K562 (cell line): Measurements from ENCODE around the gene FCGR3A. TPM values are rescaled to one million over a fixed set of nuclear protein-coding genes. Genes with fewer than 3 reads are reported as not detected.
A peak's percentile ranks its signal among the peaks of the same experiment; 100 is the strongest.

Experiments
- ATF3 ChIP-seq, 2 experiments: fragments of 450-650 bp in 1 of 2; sonication (generic) in 1 of 2; formaldehyde crosslinking in 1 of 2; IDR thresholded peaks in 1 of 2; conservative IDR thresholded peaks in 1 of 2; 2 replicates each; pipeline versions ENCODE4 v1.6.1 to v1.8.1; 2016 to 2023; ENCODE audit warnings: mild to moderate bottlenecking in 2 of 2, moderate library complexity in 2 of 2, inconsistent platforms in 1 of 2, missing genetic modification reagents in 1 of 2
- CBX5 ChIP-seq: IDR thresholded peaks from 2 replicates; pipeline ENCODE4 v1.6.1; 2014; ENCODE audit warnings: low read depth, borderline replicate concordance
- CREBBP ChIP-seq: IDR thresholded peaks from one replicate; pipeline ENCODE4 v1.6.1; 2012; ENCODE audit warnings: low read depth, mild to moderate bottlenecking, control low read depth, inconsistent platforms, low read length
- CTBP1 ChIP-seq: fragments of 450-650 bp; IDR thresholded peaks from 2 replicates; pipeline ENCODE4 v1.6.1; 2016; ENCODE audit warnings: borderline replicate concordance
- ELK1 ChIP-seq: sonication (generic); formaldehyde crosslinking; IDR thresholded peaks from 2 replicates; pipeline ENCODE4 v1.8.1; 2022; ENCODE audit warnings: missing genetic modification reagents
- EP400 ChIP-seq: fragments of 450-650 bp; IDR thresholded peaks from 2 replicates; pipeline ENCODE4 v1.6.1; 2017; ENCODE audit warnings: antibody characterized with exemption, mild to moderate bottlenecking, moderate library complexity
- FOS ChIP-seq: IDR thresholded peaks from 3 replicates; pipeline ENCODE4 v1.6.1; 2011; ENCODE audit not compliant: insufficient read length; ENCODE audit errors: extremely low read depth
- KLF1 ChIP-seq: fragments of 450-650 bp; IDR thresholded peaks from 2 replicates; pipeline ENCODE4 v1.6.1; 2016; ENCODE audit warnings: missing genetic modification characterization, missing compliant biosample characterization
- KLF10 ChIP-seq: fragments of 250-450 bp; sonication (Bioruptor Pico); IDR thresholded peaks from 2 replicates; pipeline ENCODE4 v1.6.1; 2021; ENCODE audit warnings: matching md5 sums
- MYBL2 ChIP-seq, 2 experiments: fragments of 450-650 bp in 1 of 2; sonication (generic) in 1 of 2; formaldehyde crosslinking in 1 of 2; IDR thresholded peaks; 2 replicates each; pipeline versions ENCODE4 v1.6.1 to v1.8.1; 2017 to 2022; ENCODE audit warnings: borderline replicate concordance in 1 of 2, inconsistent platforms in 1 of 2, low read depth in 1 of 2, mild to moderate bottlenecking in 1 of 2, missing genetic modification reagents in 1 of 2, moderate library complexity in 1 of 2
- NFRKB ChIP-seq: fragments of 450-650 bp; IDR thresholded peaks from 2 replicates; pipeline ENCODE4 v1.6.1; 2016; ENCODE audit warnings: low read depth
- NR2F6 ChIP-seq: fragments of 450-650 bp; formaldehyde crosslinking; IDR thresholded peaks from 2 replicates; pipeline ENCODE4 v1.4.0; 2020; ENCODE audit warnings: mild to moderate bottlenecking
- RERE ChIP-seq: sonication (generic); formaldehyde crosslinking; IDR thresholded peaks from 2 replicates; pipeline ENCODE4 v1.8.0; 2023; ENCODE audit warnings: missing genetic modification reagents, mild to moderate bottlenecking, borderline replicate concordance
- SMAD3 ChIP-seq: fragments of 450-650 bp; formaldehyde crosslinking; conservative IDR thresholded peaks from 2 replicates; pipeline ENCODE4 v1.4.0; 2020; ENCODE audit warnings: mild to moderate bottlenecking
- ZKSCAN8 ChIP-seq: fragments of 200-800 bp; sonication (Bioruptor generic); IDR thresholded peaks from 2 replicates; pipeline ENCODE4 v1.6.1; 2016; ENCODE audit warnings: missing genetic modification characterization, missing compliant biosample characterization
- ZNF175 ChIP-seq: fragments of 200-800 bp; sonication (Bioruptor generic); IDR thresholded peaks from 2 replicates; pipeline ENCODE4 v1.6.1; 2016; ENCODE audit warnings: low read depth, mild to moderate bottlenecking, missing genetic modification characterization, missing compliant biosample characterization
- ZNF316 ChIP-seq: fragments of 450-650 bp; IDR thresholded peaks from 2 replicates; pipeline ENCODE4 v1.6.1; 2016
- ZNF354B ChIP-seq: fragments of 250-450 bp; sonication (Bioruptor Pico); IDR thresholded peaks from 2 replicates; pipeline ENCODE4 v1.4.0; 2020
- ZNF695 ChIP-seq: fragments of 450-650 bp; formaldehyde crosslinking; IDR thresholded peaks from 2 replicates; pipeline ENCODE4 v1.4.0; 2020; ENCODE audit warnings: mild to moderate bottlenecking, moderate library complexity
- ZNF740 ChIP-seq, 3 experiments: fragments of 200-800 bp in 1 of 3; sonication (Bioruptor generic) in 1 of 3; sonication (generic) in 1 of 3; formaldehyde crosslinking in 1 of 3; IDR thresholded peaks; 2 replicates each; pipeline versions ENCODE4 v1.6.1 to v1.8.0; 2016 to 2022; ENCODE audit warnings: mild to moderate bottlenecking in 2 of 3, missing compliant biosample characterization in 2 of 3, missing genetic modification characterization in 2 of 3, missing genetic modification reagents in 1 of 3
- ZNF785 ChIP-seq: fragments of 250-450 bp; sonication (Bioruptor Pico); IDR thresholded peaks from 2 replicates; pipeline ENCODE4 v1.4.0; 2020; ENCODE audit warnings: mild to moderate bottlenecking
- polyA plus RNA-seq, 8 experiments: library from polyadenylated mRNA; depleted of rRNA in 4 of 8; stranded (reverse) in 5 of 8; unstranded in 3 of 8; fragments of >200 nt; fragmentation: Nextera tagmentation in 2 of 8; fragmentation: Illumina TruSeq in 1 of 8; extraction: Ambion mirVana in 2 of 8; extraction: Trizol in 1 of 8; gene quantifications; 2 replicates each; pipeline versions ENCODE4 v1.2.1 to v1.2.3, GENCODE V29; 2011 to 2014; ENCODE audit warnings: inconsistent platforms in 1 of 8, missing spikeins in 1 of 8
- total RNA-seq, 7 experiments: library from RNA; depleted of rRNA in 6 of 7; stranded (reverse); fragments of >200 nt in 6 of 7; fragmentation: Illumina TruSeq in 2 of 7; extraction: Trizol in 2 of 7; gene quantifications; 2 replicates each; pipeline versions ENCODE4 v1.2.1 to v1.2.3, GENCODE V29; 2011 to 2021; ENCODE audit warnings: low replicate concordance in 1 of 7

Gene FCGR3A
- total and polyA plus RNA-seq, 9 of the 15 experiments (the other 6 are each of a cell fraction or from before 2014, with no cell fraction given) = 0.04 to 0.29 (median 0.14) TPM; not detected in 3

GRCh38 chr1:161505686-161506085 lies 43.9 kb downstream of the FCGR3A start (continued):
- TF ChIP-seq ZNF316 (peak; percentile 51; the same call in 1 of the 2 replicates), CREBBP (no peak), CBX5 (no peak), ZNF785 (CRISPR knock-in tag) (no peak), ZNF740 (CRISPR knock-in tag; IDR thresholded peaks at IDR 0.05) (no peak), ZNF740 (tag; IDR thresholded peaks at IDR 0.05) (no peak), EP400 (0 out of 2 replicates have a peak, but pooled peaks have one; percentile 3), ELK1 (CRISPR knock-in tag) (no peak), SMAD3 (CRISPR knock-in tag) (no peak), MYBL2 (IDR thresholded peaks at IDR 0.05; ENCODE audit: low read depth) (no peak), MYBL2 (CRISPR knock-in tag; IDR thresholded peaks at IDR 0.05; ENCODE audit: borderline replicate concordance) (no peak), KLF10 (no peak), CTBP1 (0 out of 2 replicates have a peak, but pooled peaks have one; percentile 9), ZNF175 (CRISPR knock-in tag) (peak; percentile 62; the same call in 1 of the 2 replicates), KLF1 (tag) (no peak), ZNF354B (no peak), ZNF695 (CRISPR knock-in tag) (no peak), RERE (no peak), NFRKB (0 out of 2 replicates have a peak, but pooled peaks have one; percentile 2), ATF3 (IDR thresholded peaks at IDR 0.05) (no peak), ATF3 (CRISPR knock-in tag; conservative IDR thresholded peaks at IDR 0.05) (no peak), NR2F6 (CRISPR knock-in tag) (no peak), ZKSCAN8 (CRISPR knock-in tag) (no peak), FOS (no peak)
